Mucosa of rectum (tissue), 2 donors: Measurements from ENCODE around the gene METRNL.
A peak's percentile ranks its signal among the peaks of the same experiment; 100 is the strongest.
"Not testable (repeated sequence)": the region's sequence is repeated elsewhere in the genome, so short reads cannot be mapped to it uniquely, and the experiment has no call there.

Experiments used
- H3K27ac ChIP-seq, 2 donors: one replicate each; pipeline ENCODE4 v1.7.0; 2013; ENCODE audit warnings: inconsistent platforms in 2 of 2, low read depth in 2 of 2, low read length in 2 of 2
- H3K27me3 ChIP-seq, 2 donors: one replicate each; pipeline ENCODE4 v1.7.0; 2013; ENCODE audit warnings: low read length in 2 of 2; ENCODE audit not compliant: control insufficient read depth in 2 of 2, insufficient read depth in 2 of 2
- H3K36me3 ChIP-seq, 2 donors: one replicate each; pipeline ENCODE4 v1.7.0; 2013; ENCODE audit warnings: low read length in 2 of 2; ENCODE audit not compliant: control insufficient read depth in 2 of 2, insufficient read depth in 2 of 2
- H3K4me1 ChIP-seq, 2 donors: one replicate each; pipeline ENCODE4 v1.7.0; 2013; ENCODE audit warnings: low read length in 2 of 2, mild to moderate bottlenecking in 1 of 2; ENCODE audit not compliant: control insufficient read depth in 2 of 2, insufficient read depth in 2 of 2
- H3K4me3 ChIP-seq, 2 donors: one replicate each; pipeline ENCODE4 v1.7.0; 2013; ENCODE audit warnings: low read length in 2 of 2
- H3K9ac ChIP-seq, 2 donors: one replicate each; pipeline ENCODE4 v1.7.0; 2013; ENCODE audit warnings: low read length in 2 of 2, low read depth in 1 of 2, mild to moderate bottlenecking in 1 of 2
- H3K9me3 ChIP-seq, 2 donors: one replicate each; pipeline ENCODE4 v1.7.0; 2013; ENCODE audit warnings: low read length in 2 of 2; ENCODE audit not compliant: control insufficient read depth in 2 of 2
- donor health status: healthy.
- donor health status: Normal muscosa, but diverticular disease.

Gene METRNL

DNA sequence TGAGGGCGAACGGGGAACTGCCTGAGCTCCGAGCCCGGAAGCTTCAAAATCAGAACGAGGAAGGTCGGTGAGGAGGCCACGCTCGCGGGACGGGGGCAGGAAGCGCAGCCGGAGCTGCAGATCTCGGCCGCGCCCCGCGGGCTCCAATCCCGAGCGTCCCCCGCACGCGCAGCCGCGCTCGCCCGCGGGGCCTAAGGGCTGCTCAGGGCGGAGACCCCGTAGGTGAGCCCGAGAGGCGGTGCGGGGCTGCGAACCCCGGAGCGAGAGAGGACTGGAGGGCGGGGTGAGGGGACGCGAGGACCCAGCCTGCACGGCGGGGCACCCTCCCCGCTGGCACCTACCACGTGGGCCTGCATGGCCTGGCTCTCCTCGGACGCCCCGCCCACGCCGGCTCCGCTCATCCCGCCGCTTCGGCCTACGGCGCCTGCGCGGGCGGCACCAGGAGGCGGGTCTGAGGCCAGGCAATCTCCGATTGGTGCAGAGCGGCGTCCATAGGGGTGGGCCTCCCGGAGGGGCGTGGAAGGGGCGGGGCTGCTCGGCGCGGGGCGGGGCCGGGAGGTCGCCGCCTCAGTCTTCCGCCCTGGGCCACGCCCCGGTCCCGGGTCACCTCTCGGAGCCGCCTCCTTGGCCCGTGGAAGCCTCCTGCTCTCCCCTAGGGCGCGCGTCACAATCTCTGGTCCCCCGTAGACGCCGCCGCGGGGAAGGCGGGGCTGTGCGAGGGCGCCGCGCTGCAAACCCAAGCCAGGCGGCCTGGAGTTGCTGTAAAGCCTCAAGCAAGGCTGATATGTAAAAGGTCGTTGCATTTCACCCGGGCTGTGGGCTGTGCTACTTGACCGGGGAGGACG lies 27.8 kb upstream of the METRNL start:
- Histone ChIP-seq H3K4me3 (peak overlapping the region; percentile 74 to 84), H3K36me3 (peaks cover 0 to 3% of the 10 kb centered on the region in 2 donors), H3K4me1 (peaks cover 12 to 18% of the 10 kb centered on the region in 2 donors), H3K27me3 (no peaks in the 10 kb centered on the region), H3K27ac (peak overlapping the region; percentile 88 to 90), H3K9me3 (no peaks in the 10 kb centered on the region), H3K9ac (peak overlapping the region; percentile 88 to 90)

DNA sequence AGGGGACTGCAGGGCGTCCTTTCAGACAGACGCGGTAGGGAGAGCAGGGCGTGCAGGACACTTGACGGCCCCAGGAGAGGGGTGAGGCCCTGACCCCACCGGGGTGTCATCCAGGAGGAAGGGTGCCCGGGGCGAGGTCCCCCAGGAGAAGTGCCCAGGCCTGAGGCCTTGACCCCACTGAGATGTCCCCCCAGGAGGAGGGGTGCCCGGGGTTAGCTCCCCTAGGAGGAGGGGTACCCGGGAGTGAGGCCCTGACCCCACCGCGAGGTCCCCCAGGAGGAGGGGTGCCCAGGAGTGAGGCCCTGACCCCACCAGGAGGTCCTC lies 27.2 kb upstream of the METRNL start:
- H3K27ac ChIP-seq: peak overlapping the region; percentile 80 to 87
- no peaks in the 10 kb centered on the region for H3K36me3 ChIP-seq
- H3K9me3 ChIP-seq: no peaks in the 10 kb centered on the region
- no peaks in the 10 kb centered on the region for H3K27me3 ChIP-seq
- H3K4me3 ChIP-seq: peak overlapping the region; percentile 71 to 74
- peaks cover 12 to 18% of the 10 kb centered on the region in 2 donors for H3K4me1 ChIP-seq
- peak overlapping the region; percentile 76 to 88 for H3K9ac ChIP-seq

- Histone ChIP-seq H3K4me1 (peaks cover 12 to 18% of the 10 kb centered on the region in 2 donors), H3K4me3 (no peak overlapping the region), H3K9me3 (no peaks in the 10 kb centered on the region), H3K27ac (peak overlapping the region; percentile 63 to 65), H3K36me3 (no peaks in the 10 kb centered on the region), H3K9ac (peak overlapping the region in 1 of 2 donors; percentile 2), H3K27me3 (no peaks in the 10 kb centered on the region)
Measured at GRCh38 chr17:83053021-83053681, 26.3 kb upstream of the METRNL start.

DNA sequence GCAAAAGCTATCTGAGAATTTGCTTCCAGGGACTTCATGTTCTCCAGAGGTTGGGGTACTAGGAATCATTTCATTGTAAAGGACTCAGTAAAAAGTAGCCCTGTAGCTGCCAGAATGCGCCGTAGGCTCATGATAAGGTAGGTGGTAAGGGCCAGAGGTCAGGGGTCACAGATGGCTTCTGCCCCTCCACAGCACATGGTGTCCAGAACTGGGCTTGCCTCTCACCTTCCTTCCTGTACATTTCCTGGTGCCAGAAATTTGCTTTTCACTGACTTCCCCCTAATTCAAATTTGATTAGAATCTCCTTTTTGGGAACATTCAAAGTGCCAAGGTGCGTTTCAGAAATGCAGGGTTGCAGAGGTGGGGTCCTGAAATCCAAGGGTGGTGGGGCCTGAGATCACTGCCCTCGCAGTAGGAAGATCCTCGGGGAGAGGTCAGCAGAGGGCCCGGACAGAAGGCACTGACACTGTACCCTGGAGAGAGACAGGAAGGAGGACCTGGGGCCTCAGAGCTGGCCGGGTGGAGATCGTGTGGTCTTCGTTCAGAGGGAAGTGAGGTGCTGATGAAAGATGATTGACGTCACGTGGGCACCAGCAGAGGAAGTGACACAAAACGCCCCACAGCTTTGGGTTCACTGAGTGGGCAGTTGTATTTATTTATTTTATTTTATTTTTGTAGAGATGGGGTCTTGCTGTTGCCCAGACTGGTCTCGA lies 25.5 kb upstream of the METRNL start:
- H3K36me3 ChIP-seq: no peaks in the 10 kb centered on the region
- H3K9me3 ChIP-seq: no peaks in the 10 kb centered on the region
- H3K27ac ChIP-seq: peak overlapping the region; percentile 63 to 65
- no peak overlapping the region for H3K4me3 ChIP-seq
- peaks cover 10 to 18% of the 10 kb centered on the region in 2 donors for H3K4me1 ChIP-seq
- peak overlapping the region in 1 of 2 donors; percentile 0 for H3K9ac ChIP-seq
- no peaks in the 10 kb centered on the region for H3K27me3 ChIP-seq

DNA sequence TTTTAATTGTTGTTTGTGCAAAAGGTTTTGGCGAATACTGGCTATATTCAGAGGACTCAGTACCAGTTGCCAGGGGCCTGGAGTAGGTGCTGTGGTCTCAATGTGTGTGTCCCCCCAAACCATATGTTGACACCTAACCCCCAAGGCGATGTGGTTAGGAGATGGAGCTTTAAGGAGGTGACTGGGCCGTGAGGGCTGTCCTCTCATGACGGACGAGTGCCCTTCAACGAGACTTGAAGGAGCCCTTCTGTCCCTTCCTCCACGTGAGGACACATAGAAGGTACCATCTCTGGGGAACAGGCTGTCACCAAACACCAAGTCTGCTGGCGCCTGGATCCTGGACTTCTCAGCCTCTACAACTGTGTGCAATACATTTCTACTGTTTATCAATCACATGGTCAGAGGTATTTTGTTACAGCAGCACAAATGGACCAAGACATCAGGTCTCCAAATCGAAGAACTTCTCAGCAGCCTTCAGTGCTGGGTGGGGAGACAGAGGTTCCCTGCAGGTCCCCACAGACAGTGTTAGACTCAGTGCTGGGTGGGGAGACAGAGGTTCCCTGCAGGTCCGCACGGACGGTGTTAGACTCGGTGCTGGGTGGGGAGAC lies 24.8 kb upstream of the METRNL start:
- Histone ChIP-seq H3K4me3 (no peak overlapping the region), H3K27ac (no peak overlapping the region), H3K36me3 (no peaks in the 10 kb centered on the region), H3K9me3 (no peaks in the 10 kb centered on the region), H3K27me3 (no peaks in the 10 kb centered on the region), H3K9ac (no peak overlapping the region), H3K4me1 (peaks cover 10 to 18% of the 10 kb centered on the region in 2 donors)

GRCh38 chr17:83055176-83055575 lies 24.2 kb upstream of the METRNL start:
- H3K27ac ChIP-seq, H3K9ac ChIP-seq: not testable (repeated sequence)
- H3K4me1 ChIP-seq: peaks cover 10 to 18% of the 10 kb centered on the region in 2 donors

GRCh38 chr17:83055911-83056582 lies 23.4 kb upstream of the METRNL start:
- no peaks in the 10 kb centered on the region for H3K36me3 ChIP-seq
- no peak overlapping the region for H3K9ac ChIP-seq
- no peaks in the 10 kb centered on the region for H3K9me3 ChIP-seq
- no peak overlapping the region for H3K27ac ChIP-seq
- H3K4me1 ChIP-seq: peaks cover 6 to 15% of the 10 kb centered on the region in 2 donors
- no peak overlapping the region for H3K4me3 ChIP-seq
- H3K27me3 ChIP-seq: no peaks in the 10 kb centered on the region

More at GRCh38 chr17:83055176-83055575, 24.2 kb upstream of the METRNL start:
- H3K27me3 ChIP-seq, H3K36me3 ChIP-seq, H3K9me3 ChIP-seq, H3K4me3 ChIP-seq: not testable (repeated sequence)

DNA sequence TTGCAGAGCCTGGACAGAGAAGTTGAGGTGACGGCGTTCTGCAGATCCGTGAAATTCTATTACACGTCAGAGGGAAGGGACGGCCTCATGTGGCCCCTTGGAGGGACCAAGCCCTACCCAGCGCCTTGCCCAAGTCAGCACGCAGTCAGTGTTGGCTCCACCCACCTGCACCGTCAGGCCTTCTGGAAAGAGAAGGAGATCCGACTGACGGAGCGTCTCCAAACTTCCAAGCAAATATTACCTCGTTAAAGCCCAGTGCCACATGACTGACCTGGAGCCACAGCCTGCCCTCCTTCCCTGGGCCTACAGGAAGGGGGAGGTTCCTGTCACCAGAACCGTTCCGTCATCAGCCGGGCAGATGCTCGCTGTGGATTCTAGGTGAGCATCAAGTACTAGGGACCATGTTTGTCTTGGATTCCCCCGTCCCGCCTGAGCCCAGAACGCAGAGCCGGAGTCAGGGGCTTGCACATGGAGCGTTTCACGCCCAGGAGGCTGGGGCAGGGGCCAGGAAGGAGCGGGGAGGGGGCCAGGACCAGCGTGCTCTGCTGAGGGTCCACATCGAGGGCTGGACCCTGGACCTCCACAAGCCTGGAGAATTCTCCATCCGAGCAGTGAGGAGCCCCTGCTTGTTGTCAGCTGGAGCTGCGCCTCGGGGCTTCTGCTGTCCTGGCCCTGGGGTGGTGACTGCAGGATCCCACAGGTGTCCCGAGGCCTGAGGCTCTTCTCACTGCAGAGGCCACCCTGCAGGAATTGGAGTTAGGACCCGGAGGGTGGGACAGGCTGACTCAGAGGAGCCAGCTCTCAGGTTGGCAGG lies 22.6 kb upstream of the METRNL start:
- H3K27me3 ChIP-seq: no peaks in the 10 kb centered on the region

DNA sequence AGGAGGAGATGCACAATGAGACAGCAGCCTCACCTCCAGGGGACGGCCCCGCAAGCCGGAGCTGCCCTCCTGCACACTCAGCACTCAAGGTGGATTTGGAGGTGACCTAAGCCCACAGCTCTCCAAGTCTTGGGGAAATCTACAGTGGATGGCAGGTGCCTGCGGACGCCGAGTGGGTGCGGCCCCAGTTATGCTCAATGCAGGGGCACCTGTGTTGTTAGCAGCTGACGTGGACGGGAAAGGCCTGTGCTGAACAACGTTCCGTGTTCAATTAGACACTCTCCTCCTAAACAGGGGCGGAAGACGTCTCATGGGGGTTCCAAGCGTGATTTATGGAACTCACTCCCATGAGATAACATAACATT lies 22.0 kb upstream of the METRNL start:
- H3K9me3 ChIP-seq: no peaks in the 10 kb centered on the region
- no peaks in the 10 kb centered on the region for H3K27me3 ChIP-seq
- H3K4me1 ChIP-seq: peaks cover under 1 to 9% of the 10 kb centered on the region in 2 donors
- H3K4me3 ChIP-seq: no peak overlapping the region
- H3K27ac ChIP-seq: no peak overlapping the region
- H3K9ac ChIP-seq: no peak overlapping the region
- H3K36me3 ChIP-seq: no peaks in the 10 kb centered on the region

More for the DNA sequence above, 22.6 kb upstream of the METRNL start:
- Histone ChIP-seq H3K4me3 (no peak overlapping the region), H3K9me3 (no peaks in the 10 kb centered on the region), H3K4me1 (peaks cover 6 to 13% of the 10 kb centered on the region in 2 donors), H3K36me3 (no peaks in the 10 kb centered on the region), H3K9ac (no peak overlapping the region), H3K27ac (no peak overlapping the region)
